Kidney capillary endothelial cell (primary cell): ENCODE results near the gene ARHGAP33.
A peak's percentile ranks its signal among the peaks of the same experiment; 100 is the strongest.

Source experiments
- DNase-seq: peaks from one replicate; pipeline ENCODE4 v3.0.0-alpha.2; 2018; ENCODE audit warnings: low spot score

ARHGAP33 gene, protein sequence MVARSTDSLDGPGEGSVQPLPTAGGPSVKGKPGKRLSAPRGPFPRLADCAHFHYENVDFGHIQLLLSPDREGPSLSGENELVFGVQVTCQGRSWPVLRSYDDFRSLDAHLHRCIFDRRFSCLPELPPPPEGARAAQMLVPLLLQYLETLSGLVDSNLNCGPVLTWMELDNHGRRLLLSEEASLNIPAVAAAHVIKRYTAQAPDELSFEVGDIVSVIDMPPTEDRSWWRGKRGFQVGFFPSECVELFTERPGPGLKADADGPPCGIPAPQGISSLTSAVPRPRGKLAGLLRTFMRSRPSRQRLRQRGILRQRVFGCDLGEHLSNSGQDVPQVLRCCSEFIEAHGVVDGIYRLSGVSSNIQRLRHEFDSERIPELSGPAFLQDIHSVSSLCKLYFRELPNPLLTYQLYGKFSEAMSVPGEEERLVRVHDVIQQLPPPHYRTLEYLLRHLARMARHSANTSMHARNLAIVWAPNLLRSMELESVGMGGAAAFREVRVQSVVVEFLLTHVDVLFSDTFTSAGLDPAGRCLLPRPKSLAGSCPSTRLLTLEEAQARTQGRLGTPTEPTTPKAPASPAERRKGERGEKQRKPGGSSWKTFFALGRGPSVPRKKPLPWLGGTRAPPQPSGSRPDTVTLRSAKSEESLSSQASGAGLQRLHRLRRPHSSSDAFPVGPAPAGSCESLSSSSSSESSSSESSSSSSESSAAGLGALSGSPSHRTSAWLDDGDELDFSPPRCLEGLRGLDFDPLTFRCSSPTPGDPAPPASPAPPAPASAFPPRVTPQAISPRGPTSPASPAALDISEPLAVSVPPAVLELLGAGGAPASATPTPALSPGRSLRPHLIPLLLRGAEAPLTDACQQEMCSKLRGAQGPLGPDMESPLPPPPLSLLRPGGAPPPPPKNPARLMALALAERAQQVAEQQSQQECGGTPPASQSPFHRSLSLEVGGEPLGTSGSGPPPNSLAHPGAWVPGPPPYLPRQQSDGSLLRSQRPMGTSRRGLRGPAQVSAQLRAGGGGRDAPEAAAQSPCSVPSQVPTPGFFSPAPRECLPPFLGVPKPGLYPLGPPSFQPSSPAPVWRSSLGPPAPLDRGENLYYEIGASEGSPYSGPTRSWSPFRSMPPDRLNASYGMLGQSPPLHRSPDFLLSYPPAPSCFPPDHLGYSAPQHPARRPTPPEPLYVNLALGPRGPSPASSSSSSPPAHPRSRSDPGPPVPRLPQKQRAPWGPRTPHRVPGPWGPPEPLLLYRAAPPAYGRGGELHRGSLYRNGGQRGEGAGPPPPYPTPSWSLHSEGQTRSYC

DNA sequence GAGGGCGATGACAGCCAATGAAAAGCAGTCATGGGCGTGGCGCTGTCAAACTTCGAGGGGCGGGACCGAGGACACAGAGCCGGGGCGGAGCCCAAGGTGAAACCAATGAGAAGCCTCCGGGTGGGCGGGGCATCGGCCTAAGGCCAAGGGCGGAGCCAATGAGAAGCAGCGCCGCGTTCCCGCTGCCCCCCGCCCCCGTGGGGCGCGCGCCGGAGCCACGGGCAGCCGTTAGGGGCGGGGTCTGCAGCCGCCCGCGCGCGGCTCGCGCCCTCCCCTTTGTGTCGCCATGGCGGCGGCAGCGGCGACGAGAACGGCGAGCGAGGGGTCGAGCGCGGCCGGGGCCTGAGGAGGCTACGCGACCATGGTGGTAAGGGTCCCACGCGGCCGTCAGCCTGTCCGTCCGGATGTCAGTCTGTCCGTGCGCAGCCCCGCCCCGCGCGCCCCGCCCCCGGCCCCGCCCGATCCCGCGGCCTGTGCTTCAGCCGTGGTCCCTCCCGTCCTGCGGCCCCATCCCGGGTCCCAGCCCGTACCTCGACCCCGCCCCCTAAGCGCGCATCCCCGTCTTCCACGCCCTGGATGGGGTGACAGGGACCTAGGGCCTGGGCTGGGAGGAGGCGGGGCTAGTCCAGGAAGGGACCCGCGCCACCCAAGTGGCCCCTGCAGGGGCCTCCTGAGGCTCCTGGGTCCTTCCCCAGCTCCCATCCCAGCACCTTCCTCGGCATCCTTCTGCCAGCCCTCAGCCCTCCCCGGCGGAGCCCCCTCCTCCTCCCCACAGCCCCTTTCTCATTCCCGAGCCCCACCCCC lies at the start of gene ARHGAP33:
Gene ARHGAP33, plus strand, starts transcription at position 267 of the 804 bp plus-strand sequence. Its CDS starts 95 bp downstream, at position 362.
- DNase-seq: peak; percentile 97

DNA sequence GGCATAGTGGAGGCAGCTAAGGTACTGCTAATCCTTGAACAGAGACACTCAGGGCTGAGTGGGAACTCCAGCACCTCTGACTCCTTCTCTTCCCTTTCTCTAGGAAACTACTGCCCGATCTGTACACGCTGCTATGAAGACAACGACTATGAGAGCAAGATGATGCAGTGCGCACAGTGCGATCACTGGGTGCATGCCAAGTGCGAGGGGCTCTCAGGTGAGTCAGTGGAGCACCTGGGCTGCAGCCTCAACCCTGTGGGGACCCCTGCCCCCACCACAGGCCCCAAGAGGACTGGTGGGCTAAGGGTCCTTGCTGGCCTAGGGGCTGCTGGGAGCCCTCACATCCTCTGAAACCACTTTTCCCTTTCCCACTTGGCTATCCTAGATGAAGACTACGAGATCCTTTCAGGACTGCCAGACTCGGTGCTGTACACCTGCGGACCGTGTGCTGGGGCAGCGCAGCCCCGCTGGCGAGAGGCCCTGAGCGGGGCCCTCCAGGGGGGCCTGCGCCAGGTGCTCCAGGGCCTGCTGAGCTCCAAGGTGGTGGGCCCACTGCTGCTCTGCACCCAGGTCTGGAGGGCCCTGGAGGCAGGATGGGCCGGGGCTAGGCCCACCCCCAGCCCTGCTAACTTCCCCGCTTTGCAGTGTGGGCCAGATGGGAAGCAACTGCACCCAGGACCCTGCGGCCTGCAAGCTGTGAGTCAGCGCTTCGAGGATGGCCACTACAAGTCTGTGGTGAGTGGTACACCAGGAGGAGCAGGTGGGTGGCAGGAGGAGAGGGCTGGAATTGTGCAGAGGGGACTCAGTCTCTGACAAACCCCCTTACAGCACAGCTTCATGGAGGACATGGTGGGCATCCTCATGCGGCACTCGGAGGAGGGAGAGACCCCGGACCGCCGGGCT lies 48.1 kb upstream of the ARHGAP33 start:
- DNase-seq: no peak

DNA sequence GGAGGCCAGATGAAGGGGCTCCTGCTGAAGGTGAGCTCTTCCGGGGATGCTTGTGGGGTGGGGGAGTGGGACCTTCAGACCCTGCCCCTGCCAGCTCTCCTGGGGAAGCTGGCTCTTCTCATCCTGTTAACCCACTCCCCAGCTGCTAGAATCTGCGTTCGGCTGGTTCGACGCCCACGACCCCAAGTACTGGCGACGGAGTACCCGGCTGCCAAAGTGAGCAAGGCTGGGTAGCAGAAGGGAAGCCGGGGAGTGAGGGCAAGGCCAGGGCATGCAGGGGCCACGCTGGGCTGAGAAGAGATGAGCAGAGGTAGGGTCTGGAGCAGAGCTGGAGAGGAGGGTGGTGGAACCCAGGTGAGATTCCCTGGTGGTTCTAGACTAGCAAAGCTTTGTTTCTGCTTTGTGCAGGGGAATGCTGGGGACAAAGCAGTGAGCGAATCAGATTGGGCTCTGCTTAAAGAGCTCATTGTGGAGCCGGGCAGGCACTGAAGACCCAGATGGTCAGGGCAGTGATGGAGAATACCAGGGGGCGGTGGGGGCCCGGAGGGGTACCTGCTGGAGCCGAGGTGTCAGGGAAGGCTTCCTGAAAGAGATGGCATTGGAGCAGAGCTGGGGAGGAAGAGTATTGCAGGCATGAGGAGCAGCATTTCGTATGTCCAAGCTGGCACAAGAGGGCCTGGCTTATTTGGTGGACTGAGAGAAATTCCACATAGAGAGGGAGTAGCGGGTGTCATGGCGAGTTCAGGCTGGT lies 47.2 kb upstream of the ARHGAP33 start:
- no peak for DNase-seq

DNA sequence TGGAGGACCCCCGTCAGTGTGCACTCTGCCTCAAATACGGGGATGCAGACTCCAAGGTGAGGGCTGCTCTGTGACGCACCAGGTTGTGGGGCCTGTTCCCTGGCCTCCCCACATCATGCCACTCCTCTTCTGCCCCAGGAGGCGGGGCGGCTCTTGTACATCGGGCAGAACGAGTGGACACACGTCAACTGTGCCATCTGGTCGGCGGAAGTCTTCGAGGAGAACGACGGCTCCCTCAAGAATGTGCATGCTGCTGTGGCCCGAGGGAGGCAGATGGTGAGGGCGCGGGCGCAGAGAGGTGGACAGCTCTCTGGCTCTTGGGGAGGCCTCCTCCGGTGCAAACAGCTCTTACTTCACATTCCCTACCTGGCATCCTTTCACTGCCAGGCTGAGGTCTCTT lies 46.3 kb upstream of the ARHGAP33 start:
- DNase-seq: no peak

DNA sequence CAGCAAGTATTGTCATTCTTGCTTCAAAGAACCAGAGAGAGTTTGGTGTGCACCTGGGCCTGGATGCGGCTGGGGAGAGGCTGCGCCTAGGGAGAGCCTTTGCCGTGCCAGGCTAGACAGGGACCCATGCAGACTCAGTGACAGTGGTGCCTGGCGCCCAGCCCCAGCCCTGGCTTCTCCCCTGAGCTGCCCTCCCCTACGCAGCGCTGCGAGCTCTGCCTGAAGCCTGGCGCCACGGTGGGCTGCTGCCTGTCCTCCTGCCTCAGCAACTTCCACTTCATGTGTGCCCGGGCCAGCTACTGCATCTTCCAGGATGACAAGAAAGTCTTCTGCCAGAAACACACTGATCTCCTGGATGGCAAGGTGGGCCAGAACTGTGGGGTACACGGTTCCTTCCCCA lies 45.6 kb upstream of the ARHGAP33 start:
- DNase-seq: no peak

DNA sequence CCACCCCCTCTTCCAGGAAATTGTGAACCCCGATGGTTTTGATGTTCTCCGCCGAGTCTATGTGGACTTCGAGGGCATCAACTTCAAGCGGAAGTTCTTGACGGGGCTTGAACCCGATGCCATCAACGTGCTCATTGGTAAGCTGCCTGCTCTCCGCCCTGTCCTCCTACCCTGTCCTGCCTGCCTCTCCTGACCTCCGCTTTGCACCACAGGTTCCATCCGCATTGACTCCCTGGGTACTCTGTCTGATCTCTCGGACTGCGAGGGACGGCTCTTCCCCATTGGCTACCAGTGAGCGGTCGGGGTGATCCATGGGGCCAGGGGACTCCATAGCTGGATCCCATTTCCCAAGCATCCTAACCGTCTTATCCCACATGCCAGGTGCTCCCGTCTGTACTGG lies 45.0 kb upstream of the ARHGAP33 start:
- no peak for DNase-seq

DNA sequence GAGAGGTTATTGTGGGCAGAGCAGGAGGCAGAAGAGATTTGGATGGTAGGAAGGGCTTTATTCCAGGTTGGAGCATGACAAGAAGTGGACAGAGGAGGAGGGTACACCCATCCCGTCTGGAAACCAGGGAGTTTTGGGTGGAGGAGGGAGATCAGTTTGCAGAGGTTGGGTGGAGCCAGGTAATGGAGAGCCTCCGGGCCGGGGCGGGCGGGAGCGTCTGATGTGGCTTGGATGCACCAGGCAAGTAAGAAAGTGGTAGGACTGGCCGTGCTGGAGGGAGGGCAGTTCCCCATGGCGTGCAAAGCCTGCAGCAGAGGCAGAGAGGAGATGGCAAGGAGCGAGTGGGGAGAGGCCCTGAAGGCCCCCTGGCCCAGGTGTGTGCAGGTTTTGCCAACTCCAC lies 44.0 kb upstream of the ARHGAP33 start:
- no peak for DNase-seq

DNA sequence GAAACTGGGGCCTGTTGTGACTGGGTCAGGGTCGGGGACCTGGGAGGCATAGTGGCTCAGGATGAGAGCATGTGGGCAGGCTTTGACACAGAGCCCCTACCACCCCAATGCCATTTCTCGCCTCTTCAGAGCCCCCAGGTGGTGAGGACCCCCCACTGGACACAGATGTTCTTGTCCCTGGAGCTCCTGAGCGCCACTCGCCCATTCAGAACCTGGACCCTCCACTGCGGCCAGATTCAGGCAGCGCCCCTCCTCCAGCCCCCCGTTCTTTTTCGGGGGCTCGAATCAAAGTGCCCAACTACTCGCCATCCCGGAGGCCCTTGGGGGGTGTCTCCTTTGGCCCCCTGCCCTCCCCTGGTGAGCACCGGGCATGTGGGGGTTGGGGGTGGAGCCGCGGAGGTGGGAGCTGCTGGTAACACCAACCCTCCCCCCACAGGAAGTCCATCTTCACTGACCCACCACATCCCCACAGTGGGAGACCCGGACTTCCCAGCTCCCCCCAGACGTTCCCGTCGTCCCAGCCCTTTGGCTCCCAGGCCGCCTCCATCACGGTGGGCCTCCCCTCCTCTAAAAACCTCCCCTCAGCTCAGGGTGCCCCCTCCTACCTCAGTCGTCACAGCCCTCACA lies 43.5 kb upstream of the ARHGAP33 start:
- DNase-seq: no peak

DNA sequence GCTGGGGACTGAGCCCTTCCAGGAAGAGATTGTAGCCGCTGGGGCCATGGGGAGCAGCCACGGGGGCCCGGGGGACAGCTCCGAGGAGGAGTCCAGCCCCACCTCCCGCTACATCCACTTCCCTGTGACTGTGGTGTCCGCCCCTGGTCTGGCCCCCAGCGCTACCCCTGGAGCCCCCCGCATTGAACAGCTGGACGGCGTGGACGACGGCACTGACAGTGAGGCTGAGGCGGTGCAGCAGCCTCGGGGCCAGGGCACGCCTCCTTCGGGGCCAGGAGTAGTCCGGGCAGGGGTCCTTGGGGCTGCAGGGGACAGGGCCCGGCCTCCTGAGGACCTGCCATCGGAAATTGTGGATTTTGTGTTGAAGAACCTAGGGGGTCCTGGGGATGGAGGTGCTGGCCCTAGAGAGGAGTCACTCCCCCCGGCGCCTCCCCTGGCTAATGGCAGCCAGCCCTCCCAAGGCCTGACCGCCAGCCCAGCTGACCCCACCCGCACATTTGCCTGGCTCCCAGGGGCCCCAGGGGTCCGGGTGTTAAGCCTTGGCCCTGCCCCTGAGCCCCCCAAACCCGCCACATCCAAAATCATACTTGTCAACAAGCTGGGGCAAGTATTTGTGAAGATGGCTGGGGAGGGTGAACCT lies 42.7 kb upstream of the ARHGAP33 start:
- no peak for DNase-seq

DNA sequence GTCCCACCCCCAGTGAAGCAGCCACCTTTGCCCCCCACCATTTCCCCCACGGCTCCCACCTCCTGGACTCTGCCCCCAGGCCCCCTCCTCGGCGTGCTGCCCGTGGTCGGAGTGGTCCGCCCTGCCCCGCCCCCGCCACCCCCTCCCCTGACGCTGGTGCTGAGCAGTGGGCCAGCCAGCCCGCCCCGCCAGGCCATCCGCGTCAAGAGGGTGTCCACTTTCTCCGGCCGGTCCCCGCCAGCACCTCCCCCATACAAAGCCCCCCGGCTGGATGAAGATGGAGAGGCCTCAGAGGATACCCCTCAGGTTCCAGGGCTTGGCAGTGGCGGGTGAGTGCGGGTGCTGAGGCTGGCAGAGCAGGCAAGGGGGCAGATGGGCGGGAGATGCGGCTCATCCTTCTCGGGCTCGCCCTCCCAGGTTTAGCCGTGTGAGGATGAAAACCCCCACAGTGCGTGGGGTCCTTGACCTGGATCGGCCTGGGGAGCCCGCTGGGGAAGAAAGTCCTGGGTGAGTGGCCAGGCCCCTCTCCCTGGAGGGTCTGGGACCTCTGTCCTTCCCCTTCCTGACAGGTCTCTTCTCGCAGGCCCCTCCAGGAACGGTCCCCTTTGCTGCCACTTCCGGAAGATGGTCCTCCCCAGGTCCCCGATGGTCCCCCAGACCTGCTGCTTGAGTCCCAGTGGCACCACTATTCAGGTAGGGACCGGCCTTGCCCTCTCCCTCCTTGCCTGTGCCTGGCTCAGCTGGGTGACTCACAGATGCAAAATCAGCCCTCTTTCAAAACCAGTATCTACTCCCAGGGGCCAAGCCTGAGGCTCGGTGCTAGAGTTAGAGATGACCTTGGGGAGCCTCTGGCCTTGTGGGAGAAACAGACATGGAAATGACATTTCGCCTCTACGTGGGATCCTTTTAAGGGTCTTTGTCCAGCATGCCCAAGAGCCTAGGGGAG lies 41.9 kb upstream of the ARHGAP33 start:
- no peak for DNase-seq

DNA sequence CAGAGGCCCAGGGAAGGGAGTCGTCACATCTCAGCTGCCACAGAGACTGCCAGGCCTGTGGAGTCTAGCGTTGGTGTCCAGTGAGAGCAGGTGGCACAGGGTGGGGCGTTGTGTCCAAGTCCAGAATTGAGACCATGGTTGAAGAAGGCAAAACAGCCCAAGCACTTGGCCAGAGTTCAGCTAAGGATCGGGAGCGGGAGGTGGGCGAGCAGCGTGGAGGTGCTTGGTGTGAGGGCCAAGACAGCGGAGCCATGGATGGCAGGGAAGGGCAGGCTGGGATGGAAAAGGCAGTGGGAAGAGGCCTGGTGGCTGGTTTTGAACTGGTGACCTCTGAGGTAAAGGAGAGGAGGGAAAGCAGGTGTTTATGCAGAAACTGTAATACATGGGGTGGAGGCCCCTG lies 41.1 kb upstream of the ARHGAP33 start:
- no peak for DNase-seq

DNA sequence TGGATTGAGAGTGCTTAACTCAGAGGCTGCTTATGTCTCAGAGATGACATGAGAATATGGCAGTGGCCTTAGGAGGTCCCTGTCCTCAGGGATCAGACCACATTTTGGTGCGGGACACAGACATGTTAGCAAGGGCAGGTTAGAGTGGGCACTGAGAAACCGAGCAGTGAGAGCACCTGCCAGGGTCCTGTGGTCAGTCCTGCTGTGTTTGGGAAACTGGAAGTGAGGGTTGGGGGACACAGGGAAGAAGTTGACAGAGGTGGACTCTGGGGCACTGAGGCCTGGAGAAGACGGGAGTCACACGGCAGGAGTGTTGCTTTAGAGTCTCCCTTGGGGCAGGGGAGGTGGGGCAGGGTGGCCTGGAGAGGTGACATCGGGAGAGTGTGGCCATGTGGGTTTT lies 40.5 kb upstream of the ARHGAP33 start:
- DNase-seq: no peak

DNA sequence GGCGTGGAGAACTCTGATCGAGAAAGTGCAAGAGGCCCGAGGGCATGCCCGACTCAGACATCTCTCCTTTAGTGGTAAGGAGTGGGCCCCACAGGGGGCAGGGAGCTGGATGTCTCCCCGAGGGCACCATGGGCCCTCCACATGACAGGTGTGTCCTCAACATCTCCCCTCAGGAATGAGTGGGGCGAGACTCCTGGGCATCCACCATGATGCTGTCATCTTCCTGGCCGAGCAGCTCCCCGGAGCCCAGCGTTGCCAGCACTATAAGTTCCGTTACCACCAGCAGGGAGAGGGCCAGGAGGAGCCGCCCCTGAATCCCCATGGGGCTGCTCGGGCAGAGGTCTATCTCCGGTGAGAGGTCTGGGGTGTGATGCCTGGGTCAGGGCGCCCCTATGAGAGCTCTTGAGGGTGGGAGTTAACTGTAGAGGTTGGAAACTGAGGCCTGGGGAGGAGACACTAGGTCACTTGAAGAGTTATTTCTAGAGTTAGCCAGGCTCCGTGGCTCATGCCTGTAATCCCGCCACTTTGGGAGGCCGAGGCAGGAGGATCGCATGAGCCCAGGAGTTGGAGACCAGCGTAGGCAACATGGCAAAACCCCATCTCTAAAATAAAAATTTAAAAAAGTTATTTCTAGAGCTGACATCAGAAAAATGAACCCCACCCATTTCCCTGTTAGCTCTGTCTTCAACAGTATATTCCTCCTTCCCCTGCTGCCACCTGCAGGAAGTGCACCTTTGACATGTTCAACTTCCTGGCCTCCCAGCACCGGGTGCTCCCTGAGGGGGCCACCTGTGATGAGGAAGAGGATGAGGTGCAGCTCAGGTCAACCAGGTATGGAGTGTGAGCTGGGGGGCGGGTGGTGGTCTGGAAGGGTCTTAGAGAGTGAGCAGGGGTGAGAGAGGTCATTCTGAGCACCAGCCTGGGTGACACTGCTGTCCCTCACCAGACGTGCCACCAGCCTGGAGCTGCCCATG lies 38.2 kb upstream of the ARHGAP33 start:
- DNase-seq: no peak

DNA sequence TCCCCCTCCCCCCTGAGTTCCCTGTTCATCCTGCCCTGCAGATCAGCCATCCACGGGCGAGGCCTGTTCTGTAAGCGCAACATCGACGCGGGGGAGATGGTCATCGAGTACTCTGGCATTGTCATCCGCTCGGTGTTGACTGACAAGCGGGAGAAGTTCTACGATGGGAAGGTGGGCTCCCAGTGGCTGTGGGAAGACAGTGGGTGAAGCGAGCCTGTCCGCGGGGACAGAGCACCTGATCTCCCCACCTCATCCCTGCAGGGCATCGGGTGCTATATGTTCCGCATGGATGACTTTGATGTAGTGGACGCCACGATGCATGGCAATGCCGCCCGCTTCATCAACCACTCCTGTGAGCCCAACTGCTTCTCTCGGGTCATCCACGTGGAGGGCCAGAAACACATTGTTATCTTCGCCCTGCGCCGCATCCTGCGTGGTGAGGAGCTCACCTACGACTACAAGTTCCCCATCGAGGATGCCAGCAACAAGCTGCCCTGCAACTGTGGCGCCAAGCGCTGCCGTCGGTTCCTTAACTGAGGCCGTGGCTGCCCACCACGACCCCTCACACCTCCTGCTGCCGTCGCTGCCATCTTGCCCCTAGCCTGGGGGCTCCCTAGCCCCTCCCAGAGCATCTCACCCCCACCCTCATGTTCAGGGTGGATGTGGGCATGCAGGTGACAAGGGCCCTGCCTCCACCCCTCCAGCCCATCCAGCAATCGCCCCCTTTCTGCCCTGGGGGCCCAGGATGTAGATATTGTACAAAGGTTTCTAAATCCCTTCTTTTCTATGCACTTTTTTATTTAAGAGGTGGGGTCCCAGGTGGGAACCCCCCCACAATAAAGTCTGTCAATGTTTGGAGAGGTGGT lies 37.1 kb upstream of the ARHGAP33 start:
- no peak for DNase-seq

DNA sequence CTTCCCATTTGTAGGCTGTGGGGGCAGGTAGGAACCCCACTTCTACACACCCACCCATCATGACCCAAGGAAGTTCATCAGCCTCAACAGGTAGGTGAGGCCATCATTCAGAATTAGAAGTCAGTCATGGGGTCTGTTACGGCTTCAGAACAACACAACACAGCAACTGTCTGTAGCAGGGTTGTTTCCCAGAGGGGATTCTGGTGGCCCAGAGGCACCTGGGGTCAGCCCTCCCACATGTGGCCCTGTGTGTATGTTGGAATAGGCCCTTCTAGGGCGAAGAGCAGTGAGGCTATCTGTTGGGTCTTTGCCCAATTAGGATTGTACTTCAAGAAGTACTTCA lies 36.5 kb upstream of the ARHGAP33 start:
- DNase-seq: no peak
